LNCaP clone FGC (cell line): ENCODE data around the gene C22orf42.

Experiments
- DNase-seq: peaks from one replicate; pipeline ENCODE4 v3.0.0-alpha.2; 2011; ENCODE audit warnings: low read depth
- H3K4me3 ChIP-seq: 2 replicates; pipeline ENCODE4 v1.5.1; 2011; ENCODE audit warnings: mild to moderate bottlenecking, low read depth, low read length, control low read depth
- TF ChIP-seq, protein P1 (sequence below): IDR thresholded peaks from 2 replicates; pipeline ENCODE4 v1.5.1; 2012; ENCODE audit warnings: mild to moderate bottlenecking; ENCODE audit not compliant: control insufficient read depth, insufficient read depth; ENCODE audit errors: extremely low read depth

Gene C22orf42

DNA sequence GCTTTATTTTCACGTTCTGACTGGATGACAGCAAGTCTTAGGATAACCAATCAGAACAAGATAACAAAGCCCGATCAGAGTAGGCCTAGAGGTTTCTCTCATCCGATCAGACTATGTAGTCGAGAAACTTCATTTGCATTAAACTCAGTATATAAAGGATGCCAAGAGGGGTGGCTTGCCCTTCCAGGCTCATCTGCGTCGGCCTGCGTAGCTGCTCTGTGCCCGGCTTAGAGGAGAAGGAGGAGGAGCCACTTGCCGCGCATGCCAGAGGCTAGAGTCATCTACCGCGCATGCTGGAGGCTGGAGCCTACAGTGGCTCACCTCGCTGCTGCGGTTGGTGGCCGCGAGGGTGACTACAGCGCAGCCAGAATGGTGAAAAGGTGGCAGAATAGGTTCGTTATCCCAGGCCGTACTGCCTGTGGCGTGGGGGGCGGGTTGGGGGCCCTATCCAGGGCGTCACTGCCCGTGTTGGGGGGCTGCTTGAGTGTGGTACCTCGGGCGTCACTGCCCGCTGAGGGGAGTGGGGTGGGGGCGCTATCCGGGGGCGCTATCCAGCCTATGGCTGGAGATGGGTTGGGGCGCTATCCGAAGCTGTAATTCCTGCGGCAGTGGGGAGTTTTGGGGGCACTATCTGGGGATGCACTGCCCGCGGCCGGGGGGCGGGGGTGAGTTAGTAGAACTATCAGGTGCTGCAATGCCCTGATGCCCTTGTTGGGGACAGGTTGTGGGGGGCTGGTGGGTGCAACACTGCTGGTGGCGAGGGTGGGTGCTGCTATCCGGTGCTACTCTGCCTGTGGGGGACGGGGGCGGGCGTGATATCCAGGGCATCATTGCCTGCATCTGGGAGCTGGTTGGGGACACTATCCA lies 46.0 kb upstream of the C22orf42 start, which contains the start of gene RFPL2:
RFPL2 (minus strand) TSS at position 218 of the 867 bp plus-strand sequence. CDS start 2,622 bp downstream, outside the sequence.
- TF ChIP-seq, protein P1, sequence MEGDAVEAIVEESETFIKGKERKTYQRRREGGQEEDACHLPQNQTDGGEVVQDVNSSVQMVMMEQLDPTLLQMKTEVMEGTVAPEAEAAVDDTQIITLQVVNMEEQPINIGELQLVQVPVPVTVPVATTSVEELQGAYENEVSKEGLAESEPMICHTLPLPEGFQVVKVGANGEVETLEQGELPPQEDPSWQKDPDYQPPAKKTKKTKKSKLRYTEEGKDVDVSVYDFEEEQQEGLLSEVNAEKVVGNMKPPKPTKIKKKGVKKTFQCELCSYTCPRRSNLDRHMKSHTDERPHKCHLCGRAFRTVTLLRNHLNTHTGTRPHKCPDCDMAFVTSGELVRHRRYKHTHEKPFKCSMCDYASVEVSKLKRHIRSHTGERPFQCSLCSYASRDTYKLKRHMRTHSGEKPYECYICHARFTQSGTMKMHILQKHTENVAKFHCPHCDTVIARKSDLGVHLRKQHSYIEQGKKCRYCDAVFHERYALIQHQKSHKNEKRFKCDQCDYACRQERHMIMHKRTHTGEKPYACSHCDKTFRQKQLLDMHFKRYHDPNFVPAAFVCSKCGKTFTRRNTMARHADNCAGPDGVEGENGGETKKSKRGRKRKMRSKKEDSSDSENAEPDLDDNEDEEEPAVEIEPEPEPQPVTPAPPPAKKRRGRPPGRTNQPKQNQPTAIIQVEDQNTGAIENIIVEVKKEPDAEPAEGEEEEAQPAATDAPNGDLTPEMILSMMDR: no peak
- H3K4me3 ChIP-seq: peak within 1 kb of the TSS; percentile 68
- peak; percentile 75 for DNase-seq

DNA sequence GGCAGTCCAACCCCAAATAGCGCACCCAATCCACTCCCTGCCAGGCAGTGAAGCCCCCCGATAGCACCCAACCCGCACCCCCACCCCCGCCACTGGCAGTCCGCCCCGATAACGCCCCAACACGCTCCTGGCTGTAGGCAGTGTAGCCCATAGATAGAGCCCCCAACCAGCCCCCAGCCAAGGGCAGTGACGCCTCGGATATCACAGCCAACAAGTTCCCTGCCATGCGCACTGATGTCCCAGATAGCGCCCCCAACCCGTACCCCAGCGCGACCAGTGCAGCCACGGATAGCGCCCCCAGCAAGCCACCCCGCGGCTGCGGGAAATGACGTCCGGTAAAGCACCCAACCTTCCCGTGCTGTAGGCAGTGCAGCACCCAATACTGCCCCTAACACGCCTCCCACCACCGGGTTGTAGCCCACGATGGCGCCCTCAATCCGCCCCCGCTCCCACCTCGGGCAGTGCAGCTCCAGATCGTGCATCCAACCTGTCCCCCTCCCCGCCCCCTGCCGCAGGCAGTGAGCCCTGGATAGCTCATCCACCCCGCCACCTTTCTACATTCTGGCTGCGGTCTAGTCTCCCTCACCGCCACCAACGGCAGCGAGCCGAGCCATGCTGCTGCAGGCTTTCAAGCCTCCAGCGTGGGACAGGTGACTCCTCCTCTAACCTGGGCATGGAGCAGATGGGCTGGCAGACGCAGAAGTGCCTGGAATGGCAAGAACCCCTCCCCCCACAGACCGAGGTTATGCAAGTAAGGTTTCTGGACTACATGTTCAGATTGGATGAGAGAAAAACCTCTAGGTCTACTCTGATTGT lies 45.1 kb upstream of the C22orf42 start:
- DNase-seq: no peak
- H3K4me3 ChIP-seq: peak overlapping the region; percentile 68
- TF ChIP-seq, protein P1: peak; percentile 28

DNA sequence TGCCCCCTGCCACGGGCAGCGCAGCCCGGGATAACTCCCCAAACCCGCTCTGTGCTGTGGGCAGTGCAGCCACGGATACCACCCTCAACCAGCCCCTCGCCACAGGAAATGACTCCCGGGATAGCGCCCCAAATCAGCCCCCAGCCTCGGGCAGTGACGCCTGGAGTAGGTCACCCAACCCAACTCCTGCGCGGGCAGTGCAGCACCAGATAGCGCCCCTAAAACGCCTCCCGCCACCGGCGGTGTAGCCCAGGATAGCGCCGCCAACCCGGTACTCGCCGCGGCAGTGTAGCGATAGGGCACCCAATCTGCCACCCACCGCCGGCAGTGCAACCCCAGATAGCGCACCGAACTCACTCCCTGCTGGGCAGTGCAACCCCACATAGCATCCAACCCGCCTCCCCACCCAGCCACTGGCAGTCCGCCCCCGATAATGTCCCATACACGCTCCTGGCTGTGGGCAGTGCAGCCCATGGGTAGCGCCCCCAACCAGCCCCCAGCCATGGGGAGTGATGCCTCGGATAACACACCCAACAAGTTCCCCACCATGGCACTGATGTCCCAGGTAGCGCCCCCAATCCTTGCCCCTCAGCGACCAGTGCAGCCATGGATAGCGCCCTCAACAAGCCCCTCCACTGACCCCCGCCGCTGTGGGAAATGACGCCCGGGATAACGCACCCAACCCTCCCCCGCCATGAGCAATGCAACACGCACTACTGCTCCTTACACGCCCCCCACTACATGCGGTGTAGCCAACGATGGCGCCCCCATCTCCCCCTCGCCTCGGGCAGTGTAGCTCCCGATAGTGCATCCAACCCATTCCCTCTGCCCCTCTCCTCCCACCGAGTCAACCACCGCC lies 44.3 kb upstream of the C22orf42 start:
- no peak for DNase-seq
- H3K4me3 ChIP-seq: peak overlapping the region; percentile 68
- TF ChIP-seq, protein P1: no peak

DNA sequence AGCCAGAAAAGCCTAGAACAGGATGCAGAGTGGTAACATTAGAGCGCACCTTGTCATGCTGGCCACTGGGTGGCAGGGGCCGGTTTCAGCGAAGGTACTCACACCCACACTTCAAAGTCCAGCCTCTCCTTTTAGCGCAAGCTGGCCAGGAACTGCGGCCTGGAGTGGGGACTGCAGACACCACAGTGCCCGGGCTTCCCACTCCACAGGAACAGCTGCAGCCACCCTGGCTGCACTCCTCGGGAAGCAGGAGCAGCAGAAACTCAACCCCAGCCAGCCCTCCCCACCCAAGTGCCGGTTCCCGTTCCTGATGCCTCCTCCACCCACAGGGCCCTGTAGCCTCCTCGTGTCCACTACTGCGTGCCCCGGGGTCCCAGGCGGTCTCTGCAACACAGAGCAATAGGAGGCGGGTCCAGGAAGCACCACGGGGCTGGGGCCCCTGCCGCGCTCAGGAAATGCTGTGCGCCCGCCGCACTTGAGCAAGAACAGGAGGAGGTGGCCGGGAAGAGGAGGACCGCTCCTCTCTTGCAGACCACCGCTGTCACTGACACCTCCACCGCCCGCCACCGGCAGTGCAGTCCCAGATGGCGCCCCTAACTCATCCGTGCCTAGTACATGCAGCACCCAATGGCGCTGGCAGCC lies 43.6 kb upstream of the C22orf42 start:
- TF ChIP-seq, protein P1: peak; percentile 83
- DNase-seq: peak; percentile 25
- peak overlapping the region; percentile 68 for H3K4me3 ChIP-seq

DNA sequence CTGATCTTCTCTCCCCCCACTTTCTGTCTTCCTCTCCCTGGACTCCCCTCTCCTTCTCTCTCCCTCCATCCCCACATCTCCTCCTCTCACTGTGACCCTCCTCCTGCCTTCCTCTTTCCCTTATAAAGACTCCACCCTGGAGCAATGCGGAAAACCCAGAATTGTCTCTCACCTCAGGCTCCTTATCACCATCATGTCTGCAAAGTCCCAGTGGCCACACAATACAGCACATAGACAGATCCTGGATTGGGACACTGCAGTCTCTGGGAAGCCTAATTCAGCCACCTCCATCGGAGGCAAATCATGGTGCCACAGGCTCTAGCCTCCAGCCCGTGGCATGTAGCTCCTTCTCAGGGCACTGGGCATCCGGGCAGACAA lies 43.0 kb upstream of the C22orf42 start:
- no peak overlapping the region for H3K4me3 ChIP-seq
- no peak for DNase-seq
- TF ChIP-seq, protein P1: no peak

DNA sequence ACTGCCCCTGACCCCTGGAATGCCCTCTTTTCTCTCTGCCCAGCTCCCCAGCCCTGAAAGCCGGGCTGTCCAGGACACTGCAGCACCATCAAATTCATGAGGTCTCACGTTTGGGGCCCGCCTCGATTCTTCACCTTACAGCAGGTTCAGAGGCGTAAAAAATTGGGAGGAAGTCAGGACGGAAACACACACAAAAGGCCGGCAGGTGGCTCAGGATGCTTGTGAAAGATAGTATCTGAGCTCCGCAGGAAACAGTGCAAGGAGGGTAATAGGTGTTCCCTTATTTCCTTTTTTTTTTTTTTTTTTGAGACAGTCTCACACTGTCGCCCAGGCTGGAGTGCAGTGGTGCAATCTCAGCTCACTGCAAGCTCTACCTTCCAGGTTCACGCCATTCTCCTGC lies 41.6 kb upstream of the C22orf42 start:
- DNase-seq: no peak
- TF ChIP-seq, protein P1: no peak

More for the DNA sequence above, 41.6 kb upstream of the C22orf42 start:
- H3K4me3 ChIP-seq: no peak overlapping the region
